ENCODE measurements around the gene TBC1D5. TPM values are rescaled to one million over a fixed set of nuclear protein-coding genes. Genes with fewer than 3 reads are reported as not detected.

TBC1D5 gene
- polyA plus RNA-seq, 2 of the 4 experiments (the other 2 are of a cell fraction), result 36.7 to 72.2 TPM

DNA sequence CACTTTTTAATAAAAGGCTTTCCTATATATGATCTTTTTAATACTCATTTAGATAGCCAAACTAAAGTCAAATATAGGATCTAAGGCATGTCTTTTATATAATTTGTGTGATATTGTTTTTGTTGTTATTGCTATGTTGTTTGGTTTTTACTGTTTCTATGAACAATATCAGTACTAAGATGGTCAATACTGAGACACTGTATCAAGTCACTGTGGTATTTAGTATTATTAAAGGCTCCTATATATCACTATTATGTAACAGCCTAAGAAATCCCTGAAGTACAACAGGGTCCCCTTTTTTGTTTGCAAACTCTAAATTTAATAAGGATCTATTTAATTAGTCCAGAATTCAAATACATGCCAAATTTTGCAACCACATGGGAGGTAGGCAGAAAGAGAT lies 61.9 kb downstream of the TBC1D5 start:
- no peak for ATAC-seq
- CTCF ChIA-PET, result interaction anchor here (1.8 kb wide), 1 partner anchor 35 kb away, joined by 3 read pairs; no protein-coding TSS in a partner anchor

GRCh38 chr3:17678116-17678741 lies 64.2 kb downstream of the TBC1D5 start:
- no peak for ATAC-seq
- H3K4me2 ChIP-seq, result no peak overlapping the region
- POLR2A ChIA-PET, result no interaction called here
- no peak overlapping the region for H3K4me3 ChIP-seq
- H3K27ac ChIP-seq, result no peak overlapping the region
- CTCF ChIA-PET, result no interaction called here
- no peaks in the 10 kb centered on the region for H3K9me3 ChIP-seq
- no peak for DNase-seq (ENCODE audit: low read depth in 1 of 2, low spot score in 1 of 2)
- no peak for FAIRE-seq
- TF ChIP-seq POLR2A (IDR thresholded peaks at IDR 0.05; ENCODE audit: low read length), result no peak
- TF ChIP-seq, protein P1, sequence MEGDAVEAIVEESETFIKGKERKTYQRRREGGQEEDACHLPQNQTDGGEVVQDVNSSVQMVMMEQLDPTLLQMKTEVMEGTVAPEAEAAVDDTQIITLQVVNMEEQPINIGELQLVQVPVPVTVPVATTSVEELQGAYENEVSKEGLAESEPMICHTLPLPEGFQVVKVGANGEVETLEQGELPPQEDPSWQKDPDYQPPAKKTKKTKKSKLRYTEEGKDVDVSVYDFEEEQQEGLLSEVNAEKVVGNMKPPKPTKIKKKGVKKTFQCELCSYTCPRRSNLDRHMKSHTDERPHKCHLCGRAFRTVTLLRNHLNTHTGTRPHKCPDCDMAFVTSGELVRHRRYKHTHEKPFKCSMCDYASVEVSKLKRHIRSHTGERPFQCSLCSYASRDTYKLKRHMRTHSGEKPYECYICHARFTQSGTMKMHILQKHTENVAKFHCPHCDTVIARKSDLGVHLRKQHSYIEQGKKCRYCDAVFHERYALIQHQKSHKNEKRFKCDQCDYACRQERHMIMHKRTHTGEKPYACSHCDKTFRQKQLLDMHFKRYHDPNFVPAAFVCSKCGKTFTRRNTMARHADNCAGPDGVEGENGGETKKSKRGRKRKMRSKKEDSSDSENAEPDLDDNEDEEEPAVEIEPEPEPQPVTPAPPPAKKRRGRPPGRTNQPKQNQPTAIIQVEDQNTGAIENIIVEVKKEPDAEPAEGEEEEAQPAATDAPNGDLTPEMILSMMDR (IDR thresholded peaks at IDR 0.05), result no peak
- no peak for TF ChIP-seq HDAC2 (IDR thresholded peaks at IDR 0.05)
- no peak for TF ChIP-seq GATA3 (IDR thresholded peaks at IDR 0.05; ENCODE audit: borderline replicate concordance)
- no peak for TF ChIP-seq RARB (CRISPR knock-in tag; IDR thresholded peaks at IDR 0.05)
- TF ChIP-seq, protein P2, sequence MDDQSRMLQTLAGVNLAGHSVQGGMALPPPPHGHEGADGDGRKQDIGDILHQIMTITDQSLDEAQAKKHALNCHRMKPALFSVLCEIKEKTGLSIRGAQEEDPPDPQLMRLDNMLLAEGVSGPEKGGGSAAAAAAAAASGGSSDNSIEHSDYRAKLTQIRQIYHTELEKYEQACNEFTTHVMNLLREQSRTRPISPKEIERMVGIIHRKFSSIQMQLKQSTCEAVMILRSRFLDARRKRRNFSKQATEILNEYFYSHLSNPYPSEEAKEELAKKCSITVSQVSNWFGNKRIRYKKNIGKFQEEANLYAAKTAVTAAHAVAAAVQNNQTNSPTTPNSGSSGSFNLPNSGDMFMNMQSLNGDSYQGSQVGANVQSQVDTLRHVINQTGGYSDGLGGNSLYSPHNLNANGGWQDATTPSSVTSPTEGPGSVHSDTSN (IDR thresholded peaks at IDR 0.05), result no peak
- TF ChIP-seq PHF8 (IDR thresholded peaks at IDR 0.05; ENCODE audit: borderline replicate concordance, low read depth), result no peak
- TF ChIP-seq NR3C1 (IDR thresholded peaks at IDR 0.05), result no peak
- TF ChIP-seq BHLHE40 (IDR thresholded peaks at IDR 0.05; ENCODE audit: low read depth, low read length), result no peak
- TF ChIP-seq RAD21 (conservative IDR thresholded peaks at IDR 0.05 in 1 of 2, IDR thresholded peaks at IDR 0.05 in 1 of 2), result no peak
- TF ChIP-seq KDM5A (IDR thresholded peaks at IDR 0.05), result no peak
- TF ChIP-seq MYC (IDR thresholded peaks at IDR 0.05; ENCODE audit: borderline replicate concordance, low read length), result no peak
- TF ChIP-seq HOXB5 (CRISPR knock-in tag; IDR thresholded peaks at IDR 0.05), result no peak
- no peak for TF ChIP-seq CEBPB (IDR thresholded peaks at IDR 0.05)
- TF ChIP-seq FOXS1 (CRISPR knock-in tag; IDR thresholded peaks at IDR 0.05), result no peak
- no peak for TF ChIP-seq RFX5 (IDR thresholded peaks at IDR 0.05)
- TF ChIP-seq TFCP2L1 (CRISPR knock-in tag; IDR thresholded peaks at IDR 0.05), result no peak
- no peak for TF ChIP-seq EHF (CRISPR knock-in tag; IDR thresholded peaks at IDR 0.05)
- 0 out of 3 replicates have a peak, but pooled peaks cover 8% of the 10 kb centered on the region for H3K4me1 ChIP-seq

More for the DNA sequence above, 61.9 kb downstream of the TBC1D5 start:
- Histone ChIP-seq H3K4me2 (no peak overlapping the region), H3K27ac (no peak overlapping the region), H3K9me3 (no peaks in the 10 kb centered on the region), H3K4me3 (no peak overlapping the region), H3K4me1 (0 out of 3 replicates have a peak, but pooled peaks cover 10% of the 10 kb centered on the region)
- DNase-seq (ENCODE audit: low read depth in 1 of 2, low spot score in 1 of 2), result no peak
- no peak for FAIRE-seq
- TF ChIP-seq HOXA7 (CRISPR knock-in tag; IDR thresholded peaks at IDR 0.05) (no peak), FOXS1 (CRISPR knock-in tag; IDR thresholded peaks at IDR 0.05) (no peak), HOXB5 (CRISPR knock-in tag; IDR thresholded peaks at IDR 0.05) (no peak), CHD4 (IDR thresholded peaks at IDR 0.05; ENCODE audit: borderline replicate concordance) (no peak), BHLHE40 (IDR thresholded peaks at IDR 0.05; ENCODE audit: low read depth, low read length) (no peak), RFX5 (IDR thresholded peaks at IDR 0.05) (no peak), HMGXB4 (CRISPR knock-in tag; IDR thresholded peaks at IDR 0.05; ENCODE audit: borderline replicate concordance) (no peak), CBX2 (IDR thresholded peaks at IDR 0.05; ENCODE audit: borderline replicate concordance, low read depth) (no peak), CBX8 (IDR thresholded peaks at IDR 0.05) (no peak), RNF2 (IDR thresholded peaks at IDR 0.05; ENCODE audit: borderline replicate concordance, low read depth) (no peak), KDM1A (IDR thresholded peaks at IDR 0.05; ENCODE audit: low read depth) (no peak), ELK1 (IDR thresholded peaks at IDR 0.05; ENCODE audit: low read depth, low read length) (no peak), PHF8 (IDR thresholded peaks at IDR 0.05; ENCODE audit: borderline replicate concordance, low read depth) (no peak), NR3C1 (IDR thresholded peaks at IDR 0.05) (no peak), TP53 (CRISPR knock-in tag; IDR thresholded peaks at IDR 0.05) (no peak), SREBF2 (IDR thresholded peaks at IDR 0.05) (no peak)
- POLR2A ChIA-PET, result no interaction called here

Data from A549 (cell line).